ENCODE data around the gene MTHFSD. TPM values are rescaled to one million over a fixed set of nuclear protein-coding genes. Genes with fewer than 3 reads are reported as not detected.

MTHFSD gene
- total RNA-seq, 1 donor: 15.9 TPM

DNA sequence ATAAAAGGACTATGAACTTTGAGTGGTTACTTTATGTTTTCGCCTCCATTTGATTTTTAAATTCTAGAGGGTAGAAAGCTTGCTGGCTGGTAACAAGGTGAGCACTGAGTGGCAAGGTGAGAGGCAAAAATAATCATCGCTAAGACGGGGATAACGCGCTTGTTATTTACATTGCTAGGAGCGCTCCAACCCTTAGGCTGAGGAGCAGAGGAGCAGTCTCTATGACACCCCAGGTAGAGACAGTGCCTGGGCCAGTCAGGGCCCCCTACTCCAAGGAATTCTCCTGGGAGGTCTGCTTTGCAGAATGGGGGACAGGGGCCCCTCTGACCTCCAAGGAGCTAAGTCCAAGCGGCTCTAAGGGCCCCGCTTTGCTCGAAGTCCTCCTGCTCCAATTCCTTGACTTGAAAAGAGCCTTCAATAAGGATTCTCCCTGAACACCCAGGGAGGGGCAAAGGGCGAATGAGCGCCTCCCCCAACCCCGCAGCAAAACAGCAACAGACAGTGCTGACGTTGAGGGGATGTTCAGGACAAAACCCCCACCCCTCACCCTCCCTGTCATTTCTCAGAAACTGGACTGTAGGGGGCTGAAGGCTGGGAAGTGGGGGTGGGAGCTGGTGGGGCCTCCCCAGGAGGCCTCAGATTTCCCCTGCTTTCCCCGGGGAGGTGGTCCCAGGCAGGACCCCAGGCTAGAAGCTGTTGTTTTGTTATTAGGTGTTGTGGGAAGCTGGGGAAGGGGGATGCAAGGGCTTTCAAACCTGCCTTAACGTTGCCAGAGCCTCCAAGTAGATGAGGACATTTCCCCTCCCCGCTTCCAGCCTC, 54.9 kb downstream of the MTHFSD start:
- H3K4me3 ChIP-seq (ENCODE audit: low read depth, low read length): no peak overlapping the region
- TF ChIP-seq, protein P1, sequence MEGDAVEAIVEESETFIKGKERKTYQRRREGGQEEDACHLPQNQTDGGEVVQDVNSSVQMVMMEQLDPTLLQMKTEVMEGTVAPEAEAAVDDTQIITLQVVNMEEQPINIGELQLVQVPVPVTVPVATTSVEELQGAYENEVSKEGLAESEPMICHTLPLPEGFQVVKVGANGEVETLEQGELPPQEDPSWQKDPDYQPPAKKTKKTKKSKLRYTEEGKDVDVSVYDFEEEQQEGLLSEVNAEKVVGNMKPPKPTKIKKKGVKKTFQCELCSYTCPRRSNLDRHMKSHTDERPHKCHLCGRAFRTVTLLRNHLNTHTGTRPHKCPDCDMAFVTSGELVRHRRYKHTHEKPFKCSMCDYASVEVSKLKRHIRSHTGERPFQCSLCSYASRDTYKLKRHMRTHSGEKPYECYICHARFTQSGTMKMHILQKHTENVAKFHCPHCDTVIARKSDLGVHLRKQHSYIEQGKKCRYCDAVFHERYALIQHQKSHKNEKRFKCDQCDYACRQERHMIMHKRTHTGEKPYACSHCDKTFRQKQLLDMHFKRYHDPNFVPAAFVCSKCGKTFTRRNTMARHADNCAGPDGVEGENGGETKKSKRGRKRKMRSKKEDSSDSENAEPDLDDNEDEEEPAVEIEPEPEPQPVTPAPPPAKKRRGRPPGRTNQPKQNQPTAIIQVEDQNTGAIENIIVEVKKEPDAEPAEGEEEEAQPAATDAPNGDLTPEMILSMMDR (IDR thresholded peaks at IDR 0.05; ENCODE audit: insufficient read depth, low read length): no peak
- DNase-seq (ENCODE audit: low read depth): no peak

DNA sequence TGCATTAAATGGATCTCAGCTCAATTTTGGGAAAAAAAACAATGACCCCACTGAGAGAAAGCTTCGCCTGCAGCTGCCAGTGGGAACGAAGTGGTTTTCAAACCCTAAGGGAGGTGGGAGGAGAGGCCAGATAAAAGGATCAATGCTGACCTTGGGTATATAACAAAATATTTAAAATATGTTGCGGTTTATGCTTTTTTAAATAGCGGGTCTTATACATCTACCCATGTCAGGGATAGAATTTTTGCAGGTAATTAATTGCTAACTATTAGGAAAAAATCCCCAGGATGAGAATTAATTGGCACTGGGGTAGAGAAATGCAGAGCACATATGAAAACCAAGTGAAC, 55.6 kb downstream of the MTHFSD start:
- no peak for DNase-seq (ENCODE audit: low read depth)
- H3K4me3 ChIP-seq (ENCODE audit: low read depth, low read length): no peak overlapping the region
- TF ChIP-seq, protein P1 (IDR thresholded peaks at IDR 0.05; ENCODE audit: insufficient read depth, low read length): no peak

DNA sequence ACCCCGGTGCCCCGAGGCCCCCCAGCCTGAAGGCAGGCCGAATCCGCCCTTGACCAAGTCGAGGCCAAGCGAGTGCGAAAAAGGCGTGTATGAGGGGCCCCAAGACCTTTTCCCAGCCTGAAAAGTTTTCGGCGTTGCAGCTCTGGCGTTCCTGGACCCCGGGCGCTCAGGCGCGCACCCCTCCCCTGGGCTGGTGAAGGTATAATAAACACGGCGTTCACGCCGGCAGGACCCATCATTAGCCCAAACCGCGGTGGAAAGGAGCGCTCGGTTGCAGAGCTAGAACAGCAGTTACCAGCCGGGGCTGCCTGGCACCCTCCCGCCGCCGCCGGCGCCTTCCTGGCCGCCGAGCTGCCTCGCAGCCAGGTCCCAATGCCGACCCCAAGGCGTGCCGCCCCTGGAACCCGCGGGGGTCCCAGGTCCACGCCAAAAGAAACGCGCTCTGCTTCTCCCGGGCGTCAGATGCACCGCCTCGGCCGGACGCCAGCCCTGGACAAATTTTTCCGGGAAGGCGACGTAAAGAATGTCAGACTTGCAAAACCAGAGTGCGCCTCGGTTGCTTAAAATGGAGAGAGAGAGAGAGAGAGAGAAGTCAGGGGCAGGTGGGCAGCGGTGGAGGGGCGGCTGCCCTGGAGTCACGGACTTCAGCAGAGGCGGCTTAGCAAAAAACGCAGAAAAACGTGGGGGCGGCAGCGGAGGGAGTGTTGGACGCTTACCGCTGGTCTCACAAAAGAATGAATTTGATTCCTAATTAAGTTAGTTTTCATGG, 56.2 kb downstream of the MTHFSD start:
- TF ChIP-seq, protein P1 (IDR thresholded peaks at IDR 0.05; ENCODE audit: insufficient read depth, low read length): no peak
- H3K4me3 ChIP-seq (ENCODE audit: low read depth, low read length): no peak overlapping the region
- DNase-seq (ENCODE audit: low read depth): peak; percentile 53

DNA sequence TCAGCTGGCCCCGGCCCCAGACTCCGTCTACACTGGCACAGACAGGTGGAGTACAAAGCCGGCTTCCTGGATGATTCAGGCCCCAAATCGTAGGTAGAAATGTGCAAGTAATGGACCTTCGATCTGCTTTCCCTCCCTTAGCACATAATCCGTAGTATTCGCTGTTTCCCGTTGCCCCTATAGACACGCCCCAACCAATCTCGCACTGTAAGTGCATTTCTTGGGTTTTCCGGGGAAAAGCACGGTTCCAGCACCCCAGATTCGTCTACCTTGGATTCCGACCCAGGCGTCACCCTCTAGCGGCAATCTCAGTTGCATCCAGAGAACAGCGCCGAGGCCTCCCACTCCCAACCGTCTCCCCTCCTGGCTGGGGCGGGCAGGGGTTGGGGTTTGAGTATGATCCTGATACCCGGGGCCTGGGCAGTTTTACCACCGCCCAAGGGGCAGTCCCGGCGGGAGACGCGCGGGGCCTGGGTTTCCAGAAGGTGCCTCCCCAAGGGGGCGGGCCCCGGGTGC, 56.8 kb downstream of the MTHFSD start:
- TF ChIP-seq, protein P1 (IDR thresholded peaks at IDR 0.05; ENCODE audit: insufficient read depth, low read length): peak; percentile 10
- DNase-seq (ENCODE audit: low read depth): no peak
- no peak overlapping the region for H3K4me3 ChIP-seq (ENCODE audit: low read depth, low read length)

DNA sequence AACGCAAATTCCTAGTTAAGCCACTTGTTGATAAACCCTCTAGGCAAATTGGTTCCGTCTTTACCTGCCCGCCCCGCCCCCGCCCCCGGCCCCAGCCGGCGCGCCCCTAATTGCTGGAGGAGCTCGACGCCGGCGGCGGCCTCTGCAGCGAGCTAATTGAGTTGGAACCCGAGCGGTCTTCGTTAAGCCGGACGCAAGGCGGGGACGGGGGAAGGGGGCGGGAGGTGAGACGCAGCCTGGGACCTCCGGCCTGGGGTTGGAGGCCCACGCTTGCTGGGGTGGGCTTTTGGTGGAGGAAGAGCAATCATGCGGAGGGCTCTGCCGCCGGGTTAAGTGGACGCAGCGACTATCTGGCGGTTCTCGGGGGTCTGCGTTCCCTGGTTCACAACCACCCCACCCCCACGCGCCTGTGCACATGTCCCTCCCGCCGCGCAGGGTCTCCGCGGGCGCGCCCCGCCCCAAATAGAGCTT, 57.4 kb downstream of the MTHFSD start:
- TF ChIP-seq, protein P1 (IDR thresholded peaks at IDR 0.05; ENCODE audit: insufficient read depth, low read length): no peak
- no peak for DNase-seq (ENCODE audit: low read depth)
- H3K4me3 ChIP-seq (ENCODE audit: low read depth, low read length): no peak overlapping the region

DNA sequence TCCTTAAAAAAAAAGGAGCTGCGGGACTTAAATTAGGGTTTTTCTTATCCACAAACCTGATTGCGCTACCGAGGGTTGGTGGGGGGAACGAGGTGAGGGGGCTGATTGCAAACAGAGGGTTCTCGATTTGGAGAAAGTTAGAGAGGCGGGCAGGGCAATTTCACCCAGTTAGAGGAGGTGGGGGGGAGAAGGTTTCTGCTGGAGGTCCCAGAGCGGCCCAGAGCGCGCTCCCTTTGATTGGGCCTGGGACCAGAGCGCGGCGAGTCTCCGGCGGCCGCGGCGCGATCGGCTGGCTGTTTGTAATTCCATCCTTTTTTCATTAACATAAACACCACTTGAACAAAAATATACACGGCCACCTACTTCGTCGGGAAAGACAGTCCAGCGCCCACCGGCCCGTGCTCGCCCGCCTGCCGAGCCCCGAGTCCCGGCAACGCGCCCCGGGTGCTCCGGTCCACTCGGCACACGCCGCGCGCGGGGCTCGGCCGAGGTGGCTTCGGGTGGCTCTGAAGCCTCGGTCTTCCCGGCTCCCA, 58.0 kb downstream of the MTHFSD start:
- DNase-seq (ENCODE audit: low read depth): no peak
- TF ChIP-seq, protein P1 (IDR thresholded peaks at IDR 0.05; ENCODE audit: insufficient read depth, low read length): no peak
- no peak overlapping the region for H3K4me3 ChIP-seq (ENCODE audit: low read depth, low read length)
